ENCODE data around the gene ZSCAN22. TPM values are rescaled to one million over a fixed set of nuclear protein-coding genes. Genes with fewer than 3 reads are reported as not detected.

ZSCAN22 gene
- total and polyA plus RNA-seq, 2 of the 13 experiments (the other 11 are each of a cell fraction or from before 2014, with no cell fraction given), result 2.5 to 3.5 TPM

GRCh38 chr19:58278541-58279041, 48.2 kb upstream of the ZSCAN22 start, which contains the start of gene ZNF8 (continued):
- TF ChIP-seq MLXIP (CRISPR knock-in tag; IDR thresholded peaks at IDR 0.05; ENCODE audit: borderline replicate concordance), result no peak
- no peak; the same call in 1 of the 2 replicates for TF ChIP-seq ZNF777 (CRISPR knock-in tag; IDR thresholded peaks at IDR 0.05)
- TF ChIP-seq ZBTB46 (CRISPR knock-in tag; IDR thresholded peaks at IDR 0.05; ENCODE audit: borderline replicate concordance), result no peak
- peak; percentile 66; the same call in 1 of the 2 replicates for TF ChIP-seq SMAD3 (CRISPR knock-in tag; IDR thresholded peaks at IDR 0.05)
- no peak for TF ChIP-seq ZNF562 (CRISPR knock-in tag; IDR thresholded peaks at IDR 0.05; ENCODE audit: borderline replicate concordance)
- TF ChIP-seq HNF4G (IDR thresholded peaks at IDR 0.05; ENCODE audit: borderline replicate concordance, low read depth, low read length), result no peak; the same call in 1 of the 2 replicates
- TF ChIP-seq HNF4G (CRISPR knock-in tag; IDR thresholded peaks at IDR 0.05; ENCODE audit: borderline replicate concordance, low read depth), result no peak
- no peak for TF ChIP-seq ZNF121 (CRISPR knock-in tag; IDR thresholded peaks at IDR 0.05)
- TF ChIP-seq ZNF253 (CRISPR knock-in tag; IDR thresholded peaks at IDR 0.05; ENCODE audit: borderline replicate concordance), result no peak
- no peak for TF ChIP-seq SIN3A (IDR thresholded peaks at IDR 0.05; ENCODE audit: borderline replicate concordance, low read depth, low read length)
- TF ChIP-seq ZNF124 (CRISPR knock-in tag; IDR thresholded peaks at IDR 0.05), result no peak
- TF ChIP-seq POGZ (CRISPR knock-in tag; IDR thresholded peaks at IDR 0.05), result peak; percentile 68
- TF ChIP-seq SRSF4 (IDR thresholded peaks at IDR 0.05; ENCODE audit: low read depth, low read length, poor library complexity, severe bottlenecking), result no peak
- TF ChIP-seq NR1H2 (CRISPR knock-in tag; IDR thresholded peaks at IDR 0.05; ENCODE audit: borderline replicate concordance, low read depth), result no peak
- no peak for TF ChIP-seq IKZF4 (CRISPR knock-in tag; IDR thresholded peaks at IDR 0.05; ENCODE audit: borderline replicate concordance, low read depth, not compliant biosample characterization)
- no peak for TF ChIP-seq ZNF749 (CRISPR knock-in tag; IDR thresholded peaks at IDR 0.05; ENCODE audit: borderline replicate concordance)
- no peak for TF ChIP-seq ZNF841 (CRISPR knock-in tag; IDR thresholded peaks at IDR 0.05; ENCODE audit: borderline replicate concordance)
- no peak for TF ChIP-seq ZNF337 (CRISPR knock-in tag; IDR thresholded peaks at IDR 0.05; ENCODE audit: borderline replicate concordance, low read depth)
- TF ChIP-seq HINFP (CRISPR knock-in tag; IDR thresholded peaks at IDR 0.05; ENCODE audit: low read depth), result peak; percentile 66; the same call in 1 of the 2 replicates
- TF ChIP-seq ZNF383 (CRISPR knock-in tag; IDR thresholded peaks at IDR 0.05; ENCODE audit: borderline replicate concordance), result peak; percentile 8; the same call in 1 of the 2 replicates
- no peak for TF ChIP-seq GLMP (CRISPR knock-in tag; IDR thresholded peaks at IDR 0.05; ENCODE audit: borderline replicate concordance)
